ENCODE data around the gene PLPPR1. TPM values are rescaled to one million over a fixed set of nuclear protein-coding genes. Genes with fewer than 3 reads are reported as not detected.

Gene PLPPR1
- total RNA-seq, 4 donors from 2014 or later, result 0.41 TPM; not detected in 3

DNA sequence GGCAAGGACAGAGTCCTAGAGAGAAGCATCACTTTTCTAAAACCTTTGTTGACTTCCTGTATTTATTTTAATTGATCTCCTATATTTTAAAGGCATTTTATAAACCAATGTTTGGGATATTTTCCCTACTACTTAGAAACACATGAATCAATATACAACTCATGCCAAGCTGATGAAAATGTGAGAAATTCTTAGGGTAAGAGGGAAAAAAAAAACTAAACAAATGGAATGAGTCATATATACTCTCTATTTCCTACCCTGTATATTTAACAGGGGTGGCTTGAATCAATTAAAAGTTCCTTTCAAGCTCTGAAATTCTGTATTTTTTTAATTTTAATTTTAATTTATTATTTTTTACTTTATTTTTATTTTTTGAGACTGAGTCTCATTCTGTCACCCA is 336.7 kb downstream of the PLPPR1 start:
- Histone ChIP-seq H3K27ac (no peak overlapping the region), H3K36me3 (no peaks in the 10 kb centered on the region), H3K4me3 (no peak overlapping the region), H3K4me1 (no peaks in the 10 kb centered on the region), H3K9me3 (no peaks in the 10 kb centered on the region), H3K27me3 (no peaks in the 10 kb centered on the region)
- DNase-seq, result no peak
- no peak for TF ChIP-seq POLR2A (IDR thresholded peaks at IDR 0.05)
- TF ChIP-seq, protein P1, sequence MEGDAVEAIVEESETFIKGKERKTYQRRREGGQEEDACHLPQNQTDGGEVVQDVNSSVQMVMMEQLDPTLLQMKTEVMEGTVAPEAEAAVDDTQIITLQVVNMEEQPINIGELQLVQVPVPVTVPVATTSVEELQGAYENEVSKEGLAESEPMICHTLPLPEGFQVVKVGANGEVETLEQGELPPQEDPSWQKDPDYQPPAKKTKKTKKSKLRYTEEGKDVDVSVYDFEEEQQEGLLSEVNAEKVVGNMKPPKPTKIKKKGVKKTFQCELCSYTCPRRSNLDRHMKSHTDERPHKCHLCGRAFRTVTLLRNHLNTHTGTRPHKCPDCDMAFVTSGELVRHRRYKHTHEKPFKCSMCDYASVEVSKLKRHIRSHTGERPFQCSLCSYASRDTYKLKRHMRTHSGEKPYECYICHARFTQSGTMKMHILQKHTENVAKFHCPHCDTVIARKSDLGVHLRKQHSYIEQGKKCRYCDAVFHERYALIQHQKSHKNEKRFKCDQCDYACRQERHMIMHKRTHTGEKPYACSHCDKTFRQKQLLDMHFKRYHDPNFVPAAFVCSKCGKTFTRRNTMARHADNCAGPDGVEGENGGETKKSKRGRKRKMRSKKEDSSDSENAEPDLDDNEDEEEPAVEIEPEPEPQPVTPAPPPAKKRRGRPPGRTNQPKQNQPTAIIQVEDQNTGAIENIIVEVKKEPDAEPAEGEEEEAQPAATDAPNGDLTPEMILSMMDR (IDR thresholded peaks at IDR 0.05), result no peak
- intact Hi-C loops (cut with DNase I; ENCODE audit: low total_unique reads), result no loop called here

GRCh38 chr9:101366038-101366756 is 337.7 kb downstream of the PLPPR1 start:
- intact Hi-C loops (cut with DNase I; ENCODE audit: low total_unique reads), result no loop called here
- no peak overlapping the region for H3K4me3 ChIP-seq
- TF ChIP-seq, protein P1 (IDR thresholded peaks at IDR 0.05), result no peak
- no peak for TF ChIP-seq POLR2A (IDR thresholded peaks at IDR 0.05)

DNA sequence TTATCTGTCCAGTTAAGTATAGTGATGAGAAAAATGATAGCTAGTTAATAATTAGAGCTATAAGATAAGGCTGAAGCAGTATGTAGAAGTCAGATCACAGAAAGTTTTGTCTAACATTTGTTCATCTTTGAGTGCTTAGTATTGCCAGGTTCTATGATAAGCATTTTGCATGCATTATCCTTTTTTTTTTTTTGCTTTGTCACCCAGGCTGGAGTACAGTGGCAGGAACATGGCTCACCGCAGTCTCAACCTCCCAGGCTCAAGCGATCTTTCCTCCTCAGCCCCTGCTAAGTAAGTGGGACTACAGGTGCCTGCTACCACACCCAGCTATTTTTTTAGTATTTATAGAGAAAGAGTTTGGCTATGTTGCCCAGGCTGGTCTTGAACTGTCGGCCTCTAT is 338.8 kb downstream of the PLPPR1 start:
- intact Hi-C loops (cut with DNase I; ENCODE audit: low total_unique reads), result no loop called here
- H3K36me3 ChIP-seq, result no peaks in the 10 kb centered on the region
- no peak for TF ChIP-seq POLR2A (IDR thresholded peaks at IDR 0.05)
- TF ChIP-seq, protein P1 (IDR thresholded peaks at IDR 0.05), result no peak
- no peak overlapping the region for H3K4me3 ChIP-seq
- no peak overlapping the region for H3K27ac ChIP-seq
- DNase-seq, result no peak
- no peaks in the 10 kb centered on the region for H3K27me3 ChIP-seq
- H3K4me1 ChIP-seq, result no peaks in the 10 kb centered on the region
- H3K9me3 ChIP-seq, result no peaks in the 10 kb centered on the region

More at GRCh38 chr9:101366038-101366756, 337.7 kb downstream of the PLPPR1 start:
- H3K36me3 ChIP-seq, result no peaks in the 10 kb centered on the region
- no peaks in the 10 kb centered on the region for H3K27me3 ChIP-seq
- DNase-seq, result no peak
- H3K27ac ChIP-seq, result no peak overlapping the region
- no peaks in the 10 kb centered on the region for H3K4me1 ChIP-seq
- no peaks in the 10 kb centered on the region for H3K9me3 ChIP-seq

- intact Hi-C loops (cut with DNase I; ENCODE audit: low total_unique reads), result no loop called here
These were observed 340.8 kb downstream of the PLPPR1 start for GRCh38 chr9:101369286-101369685.

GRCh38 chr9:101369884-101370531 is 341.5 kb downstream of the PLPPR1 start:
- H3K9me3 ChIP-seq, result no peaks in the 10 kb centered on the region
- H3K4me3 ChIP-seq, result no peak overlapping the region
- no peak overlapping the region for H3K27ac ChIP-seq
- H3K4me1 ChIP-seq, result no peaks in the 10 kb centered on the region
- intact Hi-C loops (cut with DNase I; ENCODE audit: low total_unique reads), result no loop called here
- H3K36me3 ChIP-seq, result no peaks in the 10 kb centered on the region
- H3K27me3 ChIP-seq, result no peaks in the 10 kb centered on the region
- TF ChIP-seq, protein P1 (IDR thresholded peaks at IDR 0.05), result no peak
- TF ChIP-seq POLR2A (IDR thresholded peaks at IDR 0.05), result no peak
- DNase-seq, result no peak

More at GRCh38 chr9:101369286-101369685, 340.8 kb downstream of the PLPPR1 start:
- Histone ChIP-seq H3K27me3 (no peaks in the 10 kb centered on the region), H3K4me1 (no peaks in the 10 kb centered on the region), H3K36me3 (no peaks in the 10 kb centered on the region), H3K27ac (no peak overlapping the region), H3K9me3 (no peaks in the 10 kb centered on the region), H3K4me3 (no peak overlapping the region)
- TF ChIP-seq, protein P1 (IDR thresholded peaks at IDR 0.05), result no peak
- no peak for TF ChIP-seq POLR2A (IDR thresholded peaks at IDR 0.05)
- no peak for DNase-seq
